Mesenchymal stem cell (in vitro differentiated cells and primary cell): ENCODE results near the gene BCL2L14.
A peak's percentile ranks its signal among the peaks of the same experiment; 100 is the strongest.

Source experiments
- DNase-seq: peaks from one replicate; pipeline ENCODE4 v3.0.0-alpha.2; 2013
- H2AFZ ChIP-seq: one replicate; pipeline ENCODE4 v1.6.1; 2013; ENCODE audit warnings: low read depth, mild to moderate bottlenecking, control low read depth, inconsistent platforms, low read length, moderate library complexity
- H2AK5ac ChIP-seq: 2 replicates; pipeline ENCODE4 v1.6.1; 2013; ENCODE audit warnings: low read length, moderate library complexity, mild to moderate bottlenecking, inconsistent platforms; ENCODE audit not compliant: severe bottlenecking
- H2BK120ac ChIP-seq: one replicate; pipeline ENCODE4 v1.6.1; 2013; ENCODE audit warnings: low read depth, mild to moderate bottlenecking, inconsistent platforms, low read length, moderate library complexity
- H2BK12ac ChIP-seq, 2 experiments: one replicate each; pipeline ENCODE4 v1.6.1; 2013; ENCODE audit warnings: inconsistent platforms in 2 of 2, low read length in 2 of 2, mild to moderate bottlenecking in 2 of 2, moderate library complexity in 2 of 2, control low read depth in 1 of 2
- H2BK15ac ChIP-seq: one replicate; pipeline ENCODE4 v1.6.1; 2013; ENCODE audit warnings: mild to moderate bottlenecking, low read depth, inconsistent platforms; ENCODE audit not compliant: poor library complexity, severe bottlenecking
- H2BK5ac ChIP-seq: 2 replicates; pipeline ENCODE4 v1.6.1; 2013; ENCODE audit warnings: low read depth, mild to moderate bottlenecking, low read length, control low read depth, inconsistent platforms; ENCODE audit not compliant: poor library complexity, severe bottlenecking
- H3K14ac ChIP-seq, 2 experiments: one replicate each; pipeline ENCODE4 v1.6.1; 2013; ENCODE audit warnings: inconsistent platforms in 2 of 2, low read length in 2 of 2, control low read depth in 1 of 2, mild to moderate bottlenecking in 1 of 2, moderate library complexity in 1 of 2
- H3K18ac ChIP-seq, 2 experiments: one replicate each; pipeline ENCODE4 v1.6.1; 2013; ENCODE audit warnings: inconsistent platforms in 2 of 2, low read length in 2 of 2, control low read depth in 1 of 2, low read depth in 1 of 2, mild to moderate bottlenecking in 1 of 2
- H3K23ac ChIP-seq, 2 experiments: one replicate each; pipeline ENCODE4 v1.6.1; 2013; ENCODE audit warnings: inconsistent platforms in 2 of 2, low read length in 2 of 2, mild to moderate bottlenecking in 2 of 2, moderate library complexity in 2 of 2, control low read depth in 1 of 2
- H3K27ac ChIP-seq: 2 replicates; pipeline ENCODE4 v1.5.1; 2013; ENCODE audit warnings: mild to moderate bottlenecking, moderate library complexity, low read length, control low read depth, inconsistent platforms; ENCODE audit not compliant: poor library complexity, severe bottlenecking
- H3K27me3 ChIP-seq, 2 experiments: 2 replicates each; pipeline versions ENCODE4 v1.6.1 to v1.7.0; 2013; ENCODE audit warnings: low read length in 2 of 2, mild to moderate bottlenecking in 2 of 2, moderate library complexity in 2 of 2, control low read depth in 1 of 2, inconsistent platforms in 1 of 2; ENCODE audit not compliant: control insufficient read depth in 1 of 2, insufficient read depth in 1 of 2
- H3K36me3 ChIP-seq, 2 experiments: 2 replicates each; pipeline versions ENCODE4 v1.6.1 to v1.7.0; 2013; ENCODE audit warnings: low read length in 2 of 2, control low read depth in 1 of 2, inconsistent platforms in 1 of 2, low read depth in 1 of 2, mild to moderate bottlenecking in 1 of 2; ENCODE audit not compliant: insufficient read depth in 2 of 2, control insufficient read depth in 1 of 2
- H3K4ac ChIP-seq, 2 experiments: one replicate each; pipeline ENCODE4 v1.6.1; 2013; ENCODE audit warnings: inconsistent platforms in 2 of 2, low read length in 2 of 2, mild to moderate bottlenecking in 2 of 2, moderate library complexity in 2 of 2, control low read depth in 1 of 2, low read depth in 1 of 2
- H3K4me1 ChIP-seq: 2 replicates; pipeline ENCODE4 v1.6.1; 2013; ENCODE audit warnings: low read depth, low read length, control low read depth; ENCODE audit not compliant: control insufficient read depth, insufficient read depth
- H3K4me2 ChIP-seq: 2 replicates; pipeline ENCODE4 v1.6.1; 2013; ENCODE audit warnings: low read length, mild to moderate bottlenecking, inconsistent platforms; ENCODE audit not compliant: poor library complexity, severe bottlenecking
- H3K4me3 ChIP-seq, 2 experiments: 2 replicates each; pipeline versions ENCODE4 v1.5.1 to v1.7.0; 2013; ENCODE audit warnings: low read length in 2 of 2, mild to moderate bottlenecking in 2 of 2, control low read depth in 1 of 2, low read depth in 1 of 2; ENCODE audit not compliant: insufficient read depth in 1 of 2
- H3K79me1 ChIP-seq: replicated peaks from 2 replicates; pipeline ENCODE4 v1.6.1; 2013; ENCODE audit warnings: mild to moderate bottlenecking, control low read depth, low read length, inconsistent platforms; ENCODE audit not compliant: poor library complexity, severe bottlenecking
- H3K9ac ChIP-seq: 2 replicates; pipeline ENCODE4 v1.7.0; 2013; ENCODE audit warnings: mild to moderate bottlenecking, low read length, moderate library complexity
- H3K9me3 ChIP-seq: 2 replicates; pipeline ENCODE4 v1.7.0; 2013; ENCODE audit warnings: mild to moderate bottlenecking, low read length; ENCODE audit not compliant: control insufficient read depth
- H4K8ac ChIP-seq: one replicate; pipeline ENCODE4 v1.6.1; 2013; ENCODE audit warnings: inconsistent platforms, mild to moderate bottlenecking, low read length, moderate library complexity
- H4K91ac ChIP-seq: one replicate; pipeline ENCODE4 v1.6.1; 2013; ENCODE audit warnings: mild to moderate bottlenecking, low read length, inconsistent platforms
- WGBS: methylation state at CpG from one replicate; pipeline ENCODE4 v1.1.7; 2013; ENCODE audit warnings: mixed read lengths; 5-methylcytosine and 5-hydroxymethylcytosine counted together

Gene BCL2L14

DNA sequence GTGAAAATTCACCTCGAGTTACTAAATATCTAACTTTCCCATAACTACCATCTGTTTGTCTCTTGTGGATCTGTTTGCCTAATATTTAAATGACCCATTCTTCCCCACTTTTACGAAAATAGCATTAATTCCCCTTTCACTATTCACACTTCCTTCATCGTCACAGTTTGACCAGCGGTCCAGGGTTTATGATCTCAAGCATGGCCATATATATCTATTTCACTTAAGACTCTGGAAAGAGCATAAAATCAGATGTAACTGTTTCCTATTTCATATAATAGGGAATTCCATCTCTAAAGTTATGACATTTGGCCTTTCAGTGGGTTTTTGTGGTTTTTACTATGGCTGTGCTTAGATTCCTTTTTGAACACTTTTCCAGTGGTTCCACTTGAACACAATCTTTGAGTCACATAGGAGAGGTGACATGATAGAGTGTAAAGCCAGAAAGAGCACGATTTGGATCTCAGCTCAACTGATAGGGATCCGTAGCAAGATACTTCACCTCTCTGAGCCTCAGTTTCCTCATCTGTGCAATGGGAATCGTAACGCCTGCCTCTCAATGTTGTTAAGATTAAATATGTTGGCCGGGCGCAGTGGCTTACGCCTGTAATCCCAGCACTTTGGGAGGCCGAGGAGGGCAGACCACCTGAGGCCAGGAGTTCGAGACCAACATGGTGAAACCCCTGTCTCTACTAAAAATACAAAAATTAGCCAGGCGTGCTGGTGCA, 754 bp upstream of the BCL2L14 start:
- 95% methylated on average over 14 of the region's 14 CpGs for WGBS
- Histone ChIP-seq H2BK5ac (no peak overlapping the region), H4K91ac (no peak overlapping the region), H3K4ac (no peak overlapping the region), H3K9me3 (no peaks in the 10 kb centered on the region), H2AK5ac (no peak overlapping the region), H2BK120ac (no peak overlapping the region), H3K27me3 (peaks cover 18 to 42% of the 10 kb centered on the region in 2 experiments), H3K36me3 (no peaks in the 10 kb centered on the region), H3K14ac (no peak overlapping the region), H3K18ac (no peak overlapping the region), H3K4me1 (no peaks in the 10 kb centered on the region), H2BK12ac (no peak overlapping the region), H2AFZ (no peak overlapping the region), H3K4me2 (no peak overlapping the region), H2BK15ac (no peak overlapping the region), H4K8ac (no peak overlapping the region), H3K9ac (no peak overlapping the region), H3K23ac (no peak overlapping the region), H3K4me3 (no peak overlapping the region), H3K79me1 (no peaks in the 10 kb centered on the region), H3K27ac (no peak overlapping the region)
- DNase-seq, result no peak

DNA sequence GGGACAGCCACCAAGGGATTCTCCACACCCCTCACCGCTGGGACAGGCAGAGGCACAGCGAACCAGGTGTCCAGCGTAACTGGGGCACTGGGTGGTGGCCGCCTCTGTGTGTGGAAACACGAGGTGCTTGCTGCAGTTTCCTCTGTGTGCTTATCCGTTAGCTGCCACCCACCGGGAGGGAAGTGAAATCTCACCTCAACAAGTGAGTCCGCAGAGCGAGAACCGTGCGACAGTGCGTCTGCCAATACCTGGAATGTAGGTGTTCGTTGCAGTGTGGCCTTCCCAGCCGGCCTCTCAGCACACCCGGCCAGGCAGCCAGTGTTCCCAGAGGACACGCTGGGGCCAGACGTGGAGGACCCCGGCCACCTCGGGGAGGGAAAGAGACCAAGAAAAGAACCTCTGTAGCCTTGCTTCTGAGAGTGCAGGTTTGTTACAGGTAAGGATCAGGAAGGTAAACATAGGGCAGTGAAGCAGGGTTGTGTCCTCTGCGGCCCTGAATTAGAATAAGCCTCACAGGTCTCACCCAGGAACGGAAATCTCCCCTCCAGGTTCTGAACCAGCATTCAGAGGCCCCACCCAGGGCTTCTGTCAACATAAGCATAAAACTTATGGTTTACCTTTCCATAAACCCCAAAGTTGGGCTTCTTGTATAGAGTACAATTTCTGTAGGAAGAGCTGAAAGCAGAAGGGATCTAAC, 1.5 kb downstream of the BCL2L14 start:
- H3K14ac ChIP-seq, result no peak overlapping the region
- peaks cover 23 to 53% of the 10 kb centered on the region in 2 experiments for H3K27me3 ChIP-seq
- no peak overlapping the region for H3K18ac ChIP-seq
- H2AK5ac ChIP-seq, result no peak overlapping the region
- H3K79me1 ChIP-seq, result no peaks in the 10 kb centered on the region
- H2BK5ac ChIP-seq, result no peak overlapping the region
- no peak overlapping the region for H2AFZ ChIP-seq
- 89% methylated on average over 21 of the region's 21 CpGs for WGBS
- H4K91ac ChIP-seq, result peak overlapping the region; percentile 73
- no peak overlapping the region for H2BK12ac ChIP-seq
- H3K9me3 ChIP-seq, result no peaks in the 10 kb centered on the region
- no peaks in the 10 kb centered on the region for H3K4me1 ChIP-seq
- no peak overlapping the region for H3K27ac ChIP-seq
- no peak overlapping the region for H2BK15ac ChIP-seq
- H3K9ac ChIP-seq, result no peak overlapping the region
- H3K4ac ChIP-seq, result no peak overlapping the region
- no peak overlapping the region for H3K23ac ChIP-seq
- H3K4me2 ChIP-seq, result no peak overlapping the region
- no peak overlapping the region for H2BK120ac ChIP-seq
- DNase-seq, result no peak
- no peaks in the 10 kb centered on the region for H3K36me3 ChIP-seq
- no peak overlapping the region for H4K8ac ChIP-seq
- no peak overlapping the region for H3K4me3 ChIP-seq

GRCh38 chr12:12079291-12079690, 8.6 kb downstream of the BCL2L14 start:
- no peak overlapping the region for H3K4ac ChIP-seq
- peak; percentile 67 for DNase-seq
- H3K9ac ChIP-seq, result no peak overlapping the region
- H2BK12ac ChIP-seq, result no peak overlapping the region
- no peaks in the 10 kb centered on the region for H3K9me3 ChIP-seq
- H2AFZ ChIP-seq, result no peak overlapping the region
- no peaks in the 10 kb centered on the region for H3K36me3 ChIP-seq
- H3K79me1 ChIP-seq, result no peaks in the 10 kb centered on the region
- no peak overlapping the region for H4K91ac ChIP-seq
- H3K27ac ChIP-seq, result no peak overlapping the region
- H2BK5ac ChIP-seq, result no peak overlapping the region
- no peak overlapping the region for H3K4me3 ChIP-seq
- H3K27me3 ChIP-seq, result peaks cover 5 to 11% of the 10 kb centered on the region in 2 experiments
- no peak overlapping the region for H3K23ac ChIP-seq
- H3K14ac ChIP-seq, result no peak overlapping the region
- H3K4me1 ChIP-seq, result peaks cover 3% of the 10 kb centered on the region
- H2BK120ac ChIP-seq, result no peak overlapping the region
- no peak overlapping the region for H3K4me2 ChIP-seq
- no peak overlapping the region for H2BK15ac ChIP-seq
- H2AK5ac ChIP-seq, result no peak overlapping the region
- 78% methylated on average over 5 of the region's 5 CpGs for WGBS
- no peak overlapping the region for H4K8ac ChIP-seq
- H3K18ac ChIP-seq, result no peak overlapping the region

GRCh38 chr12:12081836-12082497, 11.2 kb downstream of the BCL2L14 start:
- Histone ChIP-seq H3K4me1 (peaks cover 3% of the 10 kb centered on the region), H3K27me3 (peaks cover 0 to 2% of the 10 kb centered on the region in 2 experiments), H2BK12ac (peak overlapping the region in 1 of 2 experiments; percentile 15), H2BK15ac (peak overlapping the region; percentile 3), H2AK5ac (no peak overlapping the region), H4K91ac (peak overlapping the region; percentile 74), H2AFZ (peak overlapping the region; percentile 3), H4K8ac (peak overlapping the region; percentile 83), H3K18ac (peak overlapping the region; percentile 58 to 87), H3K9me3 (no peaks in the 10 kb centered on the region), H2BK5ac (no peak overlapping the region), H3K27ac (no peak overlapping the region), H3K9ac (peak overlapping the region; percentile 82), H3K79me1 (no peaks in the 10 kb centered on the region), H3K4ac (peak overlapping the region in 1 of 2 experiments; percentile 57), H3K4me3 (no peak overlapping the region), H3K14ac (no peak overlapping the region), H3K23ac (no peak overlapping the region), H2BK120ac (peak overlapping the region; percentile 71), H3K36me3 (no peaks in the 10 kb centered on the region), H3K4me2 (no peak overlapping the region)
- peak; percentile 77 for DNase-seq
- 58% methylated on average over 3 of the region's 3 CpGs for WGBS
